ENCODE data around the gene JUP. TPM values are rescaled to one million over a fixed set of nuclear protein-coding genes. Genes with fewer than 3 reads are reported as not detected.

Gene JUP
- polyA plus RNA-seq, 1 donor = 31.0 TPM

GRCh38 chr17:41810659-41811548, 24.4 kb upstream of the JUP start:
- no peak for DNase-seq (ENCODE audit: low read depth)

- DNase-seq (ENCODE audit: low read depth) = no peak
Observed at GRCh38 chr17:41806685-41807445, 20.4 kb upstream of the JUP start.

- DNase-seq (ENCODE audit: low read depth) = no peak
Observed at GRCh38 chr17:41803049-41804020, 16.8 kb upstream of the JUP start.

GRCh38 chr17:41801374-41802271, 15.1 kb upstream of the JUP start:
- DNase-seq (ENCODE audit: low read depth) = peak; percentile 53

GRCh38 chr17:41800601-41801373, 14.3 kb upstream of the JUP start:
- no peak for DNase-seq (ENCODE audit: low read depth)

GRCh38 chr17:41799366-41799765, 12.9 kb upstream of the JUP start:
- no peak for DNase-seq (ENCODE audit: low read depth)

GRCh38 chr17:41797377-41797776, 10.9 kb upstream of the JUP start:
- no peak for DNase-seq (ENCODE audit: low read depth)

GRCh38 chr17:41796121-41796895, 9.8 kb upstream of the JUP start:
- DNase-seq (ENCODE audit: low read depth) = no peak

- DNase-seq (ENCODE audit: low read depth) = no peak
Observed at GRCh38 chr17:41794540-41794975, 8.0 kb upstream of the JUP start.

GRCh38 chr17:41793784-41794539, 7.5 kb upstream of the JUP start:
- DNase-seq (ENCODE audit: low read depth) = no peak

GRCh38 chr17:41792845-41793783, 6.6 kb upstream of the JUP start:
- no peak for DNase-seq (ENCODE audit: low read depth)

GRCh38 chr17:41787021-41787418, 509 bp upstream of the JUP start:
- no peak for DNase-seq (ENCODE audit: low read depth)

GRCh38 chr17:41785859-41786226, 668 bp downstream of the JUP start:
- DNase-seq (ENCODE audit: low read depth) = no peak

GRCh38 chr17:41785091-41785858, 1.2 kb downstream of the JUP start:
- peak; percentile 28 for DNase-seq (ENCODE audit: low read depth)

- no peak for DNase-seq (ENCODE audit: low read depth)
Observed at GRCh38 chr17:41784207-41784744, 2.2 kb downstream of the JUP start.

GRCh38 chr17:41782142-41782541, 4.4 kb downstream of the JUP start:
- DNase-seq (ENCODE audit: low read depth) = no peak
